NB4 (cell line): ENCODE results near the gene SCAMP5.

Experiments
- DNase-seq: peaks from one replicate; pipeline ENCODE4 v3.0.0; 2010; ENCODE audit warnings: low read depth
- H3K4me3 ChIP-seq: one replicate; pipeline ENCODE4 v1.5.1; 2011; ENCODE audit warnings: mild to moderate bottlenecking, low read depth, low read length, moderate library complexity
- MAX ChIP-seq: IDR thresholded peaks from 2 replicates; pipeline ENCODE4 v1.6.1; 2011; ENCODE audit warnings: low read depth, low read length
- MYC ChIP-seq: IDR thresholded peaks from 2 replicates; pipeline ENCODE4 v1.6.1; 2011; ENCODE audit warnings: low read depth, low read length
- POLR2A ChIP-seq: IDR thresholded peaks from 2 replicates; pipeline ENCODE4 v1.6.1; 2011; ENCODE audit warnings: mild to moderate bottlenecking; ENCODE audit not compliant: insufficient read length; ENCODE audit errors: extremely low read depth
- TF ChIP-seq, protein P1 (sequence below): IDR thresholded peaks from one replicate; pipeline ENCODE4 v1.5.1; 2012; ENCODE audit warnings: low read depth, low read length

SCAMP5 gene

DNA sequence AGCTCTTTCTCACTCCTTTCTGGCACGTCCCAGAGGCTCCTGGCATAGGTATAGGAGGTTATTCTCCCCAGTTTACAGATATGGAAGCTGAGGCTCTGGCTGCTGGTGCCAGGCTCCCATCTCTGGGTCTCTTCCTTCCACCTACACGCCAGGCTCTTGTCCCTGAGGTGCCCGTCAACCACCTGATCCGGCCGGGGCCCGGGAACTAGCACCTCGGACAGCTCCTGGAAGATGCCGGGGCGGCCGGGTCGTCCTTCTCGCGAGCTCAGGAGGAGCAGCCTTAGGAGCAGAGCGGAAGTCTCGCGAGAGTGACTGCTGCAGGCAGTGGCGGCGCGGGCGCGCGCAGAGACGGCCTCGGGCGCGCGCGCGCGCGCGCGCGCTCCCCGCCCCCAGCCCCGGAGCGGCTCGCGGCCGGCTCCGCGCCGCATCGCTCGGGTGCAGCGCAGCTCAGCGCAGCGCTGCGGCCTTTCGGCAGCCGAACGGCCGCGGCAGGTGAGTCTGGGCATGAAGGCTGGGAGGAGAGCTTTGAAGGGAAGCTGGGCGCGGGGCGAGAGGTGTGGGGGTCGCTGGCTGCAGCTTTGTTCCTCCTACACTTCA, at the start of gene SCAMP5:
Gene SCAMP5, plus strand, starts transcription at position 382 of the 597 bp plus-strand sequence. CDS start 16,277 bp downstream, outside the sequence.
- peak; percentile 95 for DNase-seq
- H3K4me3 ChIP-seq, result peak within 1 kb of the TSS; percentile 56
- no peak for TF ChIP-seq POLR2A
- TF ChIP-seq MYC, result peak; percentile 13; the same call in 1 of the 2 replicates

DNA sequence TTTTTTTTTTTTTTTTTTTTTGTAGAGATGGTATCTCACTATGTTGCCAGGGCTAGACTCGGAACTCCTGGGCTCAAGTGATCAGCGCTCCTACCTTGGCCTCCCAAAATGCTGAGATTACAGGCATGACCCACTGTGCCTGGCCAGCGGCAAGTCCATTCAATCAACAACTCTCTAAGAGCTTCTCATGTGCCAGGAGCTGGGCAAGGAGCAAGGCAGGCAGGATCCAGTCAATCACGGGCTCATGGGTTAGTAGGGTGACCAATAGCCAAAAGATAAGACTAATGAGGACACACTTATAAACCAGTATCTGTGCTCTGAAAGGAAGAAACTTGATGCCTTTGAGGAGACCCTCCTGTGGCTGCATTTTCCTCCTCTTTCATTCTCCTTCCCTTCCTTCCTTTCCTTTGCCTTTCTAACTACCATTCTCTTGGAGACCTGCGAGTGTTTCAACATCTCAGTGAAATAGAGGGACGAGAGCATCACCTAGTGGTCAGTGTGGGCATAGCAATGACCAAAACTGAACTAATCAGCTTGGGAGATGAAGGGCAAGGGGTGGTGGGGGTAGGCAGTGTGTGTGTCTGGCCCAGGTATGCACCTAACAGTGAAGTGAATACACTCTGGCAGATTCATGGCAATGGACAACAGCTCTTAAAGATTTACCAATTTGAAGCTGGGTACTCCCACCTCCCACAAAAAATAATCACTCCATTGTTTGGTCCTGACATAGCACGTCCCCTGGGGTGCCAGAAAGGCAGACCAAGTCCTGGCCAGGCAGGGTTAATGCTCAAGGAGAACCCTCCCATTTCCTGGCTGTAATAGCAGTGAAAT, 45.1 kb upstream of the SCAMP5 start:
- no peak overlapping the region for H3K4me3 ChIP-seq
- TF ChIP-seq MYC (peak; percentile 23; the same call in 1 of the 2 replicates), MAX (peak; percentile 38; the same call in 1 of the 2 replicates), POLR2A (no peak)
- TF ChIP-seq, protein P1, sequence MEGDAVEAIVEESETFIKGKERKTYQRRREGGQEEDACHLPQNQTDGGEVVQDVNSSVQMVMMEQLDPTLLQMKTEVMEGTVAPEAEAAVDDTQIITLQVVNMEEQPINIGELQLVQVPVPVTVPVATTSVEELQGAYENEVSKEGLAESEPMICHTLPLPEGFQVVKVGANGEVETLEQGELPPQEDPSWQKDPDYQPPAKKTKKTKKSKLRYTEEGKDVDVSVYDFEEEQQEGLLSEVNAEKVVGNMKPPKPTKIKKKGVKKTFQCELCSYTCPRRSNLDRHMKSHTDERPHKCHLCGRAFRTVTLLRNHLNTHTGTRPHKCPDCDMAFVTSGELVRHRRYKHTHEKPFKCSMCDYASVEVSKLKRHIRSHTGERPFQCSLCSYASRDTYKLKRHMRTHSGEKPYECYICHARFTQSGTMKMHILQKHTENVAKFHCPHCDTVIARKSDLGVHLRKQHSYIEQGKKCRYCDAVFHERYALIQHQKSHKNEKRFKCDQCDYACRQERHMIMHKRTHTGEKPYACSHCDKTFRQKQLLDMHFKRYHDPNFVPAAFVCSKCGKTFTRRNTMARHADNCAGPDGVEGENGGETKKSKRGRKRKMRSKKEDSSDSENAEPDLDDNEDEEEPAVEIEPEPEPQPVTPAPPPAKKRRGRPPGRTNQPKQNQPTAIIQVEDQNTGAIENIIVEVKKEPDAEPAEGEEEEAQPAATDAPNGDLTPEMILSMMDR, result peak; percentile 99
- peak; percentile 81 for DNase-seq

GRCh38 chr15:74951006-74951405, 44.4 kb upstream of the SCAMP5 start:
- no peak for TF ChIP-seq MYC
- no peak for TF ChIP-seq POLR2A
- no peak for TF ChIP-seq MAX
- TF ChIP-seq, protein P1, result no peak
- no peak for DNase-seq
- no peak overlapping the region for H3K4me3 ChIP-seq

DNA sequence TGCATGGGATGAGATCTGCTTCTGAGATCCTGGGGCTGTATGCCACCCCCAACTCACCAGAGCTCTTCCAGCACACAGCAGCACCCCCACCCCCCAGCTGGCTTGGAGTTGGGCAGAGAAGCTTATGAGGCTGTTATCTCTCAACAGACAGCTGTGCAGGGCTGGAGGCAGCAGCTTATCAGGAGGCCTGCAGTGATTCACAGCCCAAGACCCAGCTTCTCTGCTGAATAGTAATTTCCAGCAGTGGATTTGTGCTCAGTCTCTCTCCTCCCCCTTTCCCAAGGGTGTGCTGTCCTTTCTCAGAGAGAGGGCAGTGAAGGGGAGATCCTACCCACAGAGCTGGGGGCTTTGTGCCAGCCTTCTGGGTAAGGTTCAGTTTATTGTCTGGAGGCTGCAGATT, 40.8 kb upstream of the SCAMP5 start:
- TF ChIP-seq, protein P1, result no peak
- TF ChIP-seq MYC (no peak), POLR2A (no peak), MAX (no peak)
- no peak for DNase-seq
- no peak overlapping the region for H3K4me3 ChIP-seq

DNA sequence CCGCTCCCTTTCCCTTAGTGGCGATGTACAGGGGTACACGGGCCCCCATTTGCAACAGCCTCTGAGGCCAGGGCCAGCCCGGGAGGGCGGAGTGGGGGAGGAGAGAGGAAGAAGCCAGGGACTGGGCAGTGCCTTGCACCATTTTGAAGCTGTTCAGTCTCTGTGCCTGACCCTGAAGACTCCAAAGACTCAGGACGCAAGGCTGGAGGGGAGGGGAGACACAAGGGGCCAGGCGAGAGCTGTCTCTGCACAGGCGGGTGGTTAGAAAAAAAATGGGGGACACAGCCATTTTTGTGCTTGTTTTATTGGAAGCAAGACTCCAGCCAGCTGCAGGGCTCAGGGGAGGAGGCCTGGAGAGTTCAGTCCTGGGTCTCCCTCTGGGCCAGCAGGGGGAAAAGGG, 40.3 kb upstream of the SCAMP5 start:
- no peak for DNase-seq
- no peak for TF ChIP-seq MAX
- no peak for TF ChIP-seq POLR2A
- TF ChIP-seq, protein P1, result no peak
- no peak for TF ChIP-seq MYC
- H3K4me3 ChIP-seq, result no peak overlapping the region

DNA sequence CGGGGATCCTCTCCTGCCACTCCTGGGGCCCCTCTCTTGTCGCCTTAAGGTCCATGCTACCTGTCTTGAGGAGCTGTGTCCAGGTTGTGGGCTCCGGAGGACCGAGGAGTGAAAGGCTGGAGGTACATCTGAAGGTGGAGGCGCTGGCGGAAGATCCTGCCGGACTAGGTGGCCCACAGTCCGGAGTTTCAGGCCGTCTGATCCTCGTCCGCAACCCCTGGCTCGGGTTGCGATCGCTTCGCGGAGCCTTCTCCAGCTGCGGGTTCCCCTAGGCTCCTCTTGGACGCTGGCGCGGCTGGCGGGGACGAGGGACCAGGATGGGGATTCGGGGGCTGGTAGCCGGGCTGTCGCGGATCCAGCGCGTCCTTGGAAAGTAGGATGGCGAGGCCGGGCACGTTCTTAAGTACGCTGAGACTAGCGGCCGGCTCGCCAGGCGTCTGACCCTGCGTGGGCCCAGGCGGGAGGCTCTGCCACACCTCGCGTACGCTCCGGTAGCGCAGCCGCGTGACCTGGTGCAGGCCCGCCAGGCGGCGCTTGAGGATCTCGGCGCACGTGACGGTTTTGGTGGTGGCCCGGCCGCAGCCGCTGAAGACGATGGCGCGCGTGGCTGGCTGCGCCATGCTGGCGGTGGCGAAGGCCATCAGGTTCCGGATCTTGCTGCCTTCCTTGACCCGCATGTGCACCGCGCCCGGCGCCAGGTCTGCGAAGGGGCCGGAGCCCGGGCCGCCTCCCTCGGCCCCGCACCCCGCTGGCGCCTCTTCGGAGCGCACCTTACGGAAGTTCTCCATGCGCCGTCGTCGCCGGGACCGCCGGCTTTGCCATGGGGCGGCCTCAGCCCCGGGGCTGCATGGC, 39.3 kb upstream of the SCAMP5 start:
- no peak overlapping the region for H3K4me3 ChIP-seq
- no peak for TF ChIP-seq MAX
- TF ChIP-seq POLR2A, result no peak
- no peak for TF ChIP-seq MYC
- TF ChIP-seq, protein P1, result no peak
- peak; percentile 40 for DNase-seq
